HG02571 (cell line): ENCODE measurements around the gene SERPINE2.

Experiments
- ATAC-seq: cut with Tn5 transposase; IDR thresholded peaks from one replicate; pipeline ENCODE4 v1.9.1; 2021; ENCODE audit warnings: mild to moderate bottlenecking, moderate library complexity; ENCODE audit not compliant: unreplicated experiment

Gene SERPINE2

DNA sequence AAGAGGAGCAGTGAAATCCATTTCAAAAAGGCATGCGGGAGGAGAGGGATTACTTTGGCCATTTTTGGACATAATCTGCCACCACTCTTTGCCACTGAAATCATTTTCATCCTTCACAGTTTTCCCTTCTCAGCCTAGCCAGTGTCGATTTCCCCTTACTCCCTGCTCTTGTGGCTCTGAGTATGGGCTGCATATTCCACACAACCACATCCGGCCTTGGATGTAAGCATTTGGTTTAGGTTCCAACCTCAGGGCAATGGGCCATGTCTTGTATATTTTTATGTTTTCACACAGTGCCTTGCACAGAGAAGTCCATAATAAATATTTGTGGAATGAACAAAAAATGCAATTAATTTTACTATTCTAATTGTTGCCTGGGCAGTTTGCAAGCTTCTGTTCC is 7.7 kb upstream of the SERPINE2 start:
- no peak for ATAC-seq

DNA sequence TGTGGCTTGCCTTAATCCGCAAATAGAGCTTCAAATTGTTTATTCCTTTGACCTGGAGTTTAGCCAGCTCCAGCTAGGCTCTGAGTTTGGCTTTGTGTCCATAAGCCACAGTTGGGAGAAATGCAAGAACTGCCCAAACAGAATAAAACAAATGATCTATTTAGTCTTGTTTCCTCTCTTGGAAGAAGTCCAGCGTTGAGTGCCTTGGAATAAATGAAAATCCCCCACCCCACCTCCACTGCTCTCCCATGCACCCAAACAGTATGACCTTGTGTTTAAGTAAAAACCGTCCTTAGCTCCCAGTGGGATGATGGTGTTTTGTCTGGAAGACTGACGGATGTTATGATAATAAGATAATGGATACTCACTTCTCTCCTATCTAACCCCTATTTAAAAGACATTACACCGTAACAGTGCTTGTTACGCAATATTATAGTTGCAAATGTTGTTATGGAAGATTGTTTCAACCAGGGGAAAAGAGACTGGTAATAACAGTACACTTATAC is 3.2 kb upstream of the SERPINE2 start:
- no peak for ATAC-seq

DNA sequence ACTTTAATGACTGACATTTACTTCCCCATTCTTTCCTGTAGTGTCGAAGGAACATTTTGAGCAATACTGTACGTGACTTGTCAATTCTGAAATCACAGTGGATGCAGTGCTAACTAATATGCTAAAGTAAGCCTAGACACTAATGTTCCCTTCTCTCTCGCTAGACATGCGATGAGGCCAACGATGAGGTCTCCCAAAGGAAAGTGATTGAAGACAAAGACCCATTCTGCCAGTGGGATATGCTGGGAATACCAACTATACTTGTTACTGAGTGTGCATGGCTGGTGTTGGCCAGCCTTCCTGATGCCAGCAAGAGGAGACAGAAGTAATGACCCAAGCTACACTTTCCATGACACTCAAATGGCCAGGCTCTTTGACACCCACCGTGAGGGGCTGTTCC is 2.5 kb upstream of the SERPINE2 start:
- no peak for ATAC-seq

GRCh38 chr2:224040753-224041152 is 1.7 kb upstream of the SERPINE2 start:
- no peak for ATAC-seq

DNA sequence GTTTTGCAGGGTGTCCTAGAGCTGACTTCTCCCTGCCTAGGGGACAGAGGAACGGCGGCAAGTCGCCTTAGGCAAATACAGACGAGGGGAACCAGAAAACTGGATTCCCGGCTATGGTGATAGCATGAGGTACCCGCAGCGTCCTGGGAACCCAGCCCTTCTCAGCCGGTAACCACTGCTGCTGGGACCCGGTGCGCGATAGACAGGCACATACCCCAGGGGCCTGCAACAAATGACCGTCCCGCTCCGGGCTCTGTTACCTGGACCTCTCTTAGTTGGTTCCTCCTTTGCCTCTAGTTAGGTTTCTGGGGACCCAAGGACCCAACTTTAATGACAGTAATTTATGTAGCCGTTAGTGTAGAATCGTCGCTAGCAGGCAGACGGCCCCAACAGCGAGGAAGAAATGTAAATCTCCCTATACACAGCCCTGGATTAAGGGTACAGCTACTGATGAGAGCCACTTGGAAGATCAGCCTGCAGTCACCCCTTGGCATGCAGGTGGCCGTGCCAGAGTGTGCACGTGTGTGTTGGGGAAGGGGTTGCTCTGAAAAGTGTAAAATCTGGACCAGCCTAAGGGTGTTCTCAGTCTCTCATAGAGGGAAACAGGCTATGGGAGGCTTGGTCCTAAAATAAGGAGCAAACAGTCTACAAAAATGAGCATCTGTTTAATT is 819 bp upstream of the SERPINE2 start:
- no peak for ATAC-seq

DNA sequence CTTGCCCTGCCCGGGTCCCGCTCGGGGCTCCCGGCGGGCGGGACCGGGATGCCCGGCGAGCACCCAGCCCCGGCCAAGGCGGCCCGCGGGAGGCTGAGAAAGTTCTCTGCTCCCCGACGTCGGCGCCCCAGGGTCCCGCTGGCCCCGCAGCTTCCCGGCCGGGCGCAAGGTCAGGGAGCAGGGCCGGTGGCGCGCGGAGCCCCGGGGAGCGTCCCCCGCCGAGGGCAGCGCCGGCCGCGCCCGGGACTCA is 331 bp downstream of the SERPINE2 start:
- no peak for ATAC-seq

GRCh38 chr2:224038049-224038829 is 847 bp downstream of the SERPINE2 start:
- no peak for ATAC-seq

DNA sequence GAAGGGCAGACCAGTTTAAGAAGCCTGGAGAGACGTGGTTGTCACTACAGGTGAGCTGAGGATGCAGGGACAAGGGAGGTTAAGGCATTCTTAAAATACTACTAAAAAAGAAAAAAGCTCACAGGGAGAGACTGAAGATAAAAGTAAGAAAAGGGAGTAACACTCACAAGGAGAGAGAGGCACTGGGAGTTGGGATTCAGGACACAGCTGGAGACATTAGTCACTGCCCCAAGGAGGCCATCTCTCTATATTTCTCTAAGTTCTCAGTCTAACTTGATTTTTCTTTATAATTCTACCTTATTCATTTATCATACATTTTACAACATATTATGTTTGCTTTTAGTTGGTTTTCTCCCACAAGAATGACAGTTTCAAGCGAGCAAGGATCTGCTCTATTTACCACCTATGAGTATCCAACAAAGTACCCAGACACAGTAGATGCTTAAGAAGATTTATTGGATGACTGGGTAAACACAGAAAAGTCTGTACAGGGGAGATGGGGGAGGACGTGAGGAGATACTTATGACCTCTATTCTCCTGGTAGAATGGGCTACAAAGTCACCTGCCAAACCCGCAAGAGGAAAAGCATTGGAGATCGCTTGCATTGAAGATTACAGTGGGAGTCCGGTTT is 2.2 kb downstream of the SERPINE2 start:
- ATAC-seq: no peak

- ATAC-seq: no peak
Measured at GRCh38 chr2:224034017-224034416, 5.1 kb downstream of the SERPINE2 start.

DNA sequence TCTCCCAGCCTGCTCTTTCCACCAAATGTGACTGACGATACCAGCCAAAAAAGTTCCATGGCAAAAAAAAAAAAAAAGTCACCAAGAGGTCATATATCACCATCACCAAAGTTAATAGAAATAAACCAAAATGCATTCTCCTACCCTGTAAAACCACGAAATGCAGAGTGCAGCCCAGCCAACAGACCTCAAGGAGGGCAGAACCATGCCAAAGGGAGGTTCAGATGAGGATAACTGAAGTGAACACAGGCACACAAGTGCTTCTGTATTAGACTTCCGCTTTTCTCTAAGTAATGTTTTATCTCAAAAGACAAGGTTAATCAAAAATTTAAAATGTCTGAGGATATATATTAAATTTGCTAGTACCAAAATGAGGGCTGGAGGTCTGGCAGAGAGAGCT is 5.5 kb downstream of the SERPINE2 start:
- no peak for ATAC-seq

DNA sequence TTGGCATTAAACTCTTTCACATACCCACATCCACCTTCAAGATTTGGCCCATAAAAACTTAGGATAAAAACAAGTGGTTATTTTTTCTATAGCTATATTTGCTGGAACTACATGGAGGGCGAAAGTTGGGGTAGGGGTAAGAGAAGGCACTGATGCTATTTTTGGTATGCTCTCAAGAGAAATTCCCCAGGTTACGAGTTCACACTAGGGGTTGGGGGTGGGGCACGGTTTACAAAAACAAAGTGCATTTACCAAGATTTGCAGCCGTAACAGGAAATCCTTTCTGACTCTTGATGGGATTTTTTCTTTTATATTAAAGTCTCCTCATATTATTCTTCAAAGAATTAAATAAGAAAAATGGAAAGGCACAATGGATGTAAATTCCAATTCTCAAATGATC is 6.8 kb downstream of the SERPINE2 start:
- ATAC-seq: no peak

DNA sequence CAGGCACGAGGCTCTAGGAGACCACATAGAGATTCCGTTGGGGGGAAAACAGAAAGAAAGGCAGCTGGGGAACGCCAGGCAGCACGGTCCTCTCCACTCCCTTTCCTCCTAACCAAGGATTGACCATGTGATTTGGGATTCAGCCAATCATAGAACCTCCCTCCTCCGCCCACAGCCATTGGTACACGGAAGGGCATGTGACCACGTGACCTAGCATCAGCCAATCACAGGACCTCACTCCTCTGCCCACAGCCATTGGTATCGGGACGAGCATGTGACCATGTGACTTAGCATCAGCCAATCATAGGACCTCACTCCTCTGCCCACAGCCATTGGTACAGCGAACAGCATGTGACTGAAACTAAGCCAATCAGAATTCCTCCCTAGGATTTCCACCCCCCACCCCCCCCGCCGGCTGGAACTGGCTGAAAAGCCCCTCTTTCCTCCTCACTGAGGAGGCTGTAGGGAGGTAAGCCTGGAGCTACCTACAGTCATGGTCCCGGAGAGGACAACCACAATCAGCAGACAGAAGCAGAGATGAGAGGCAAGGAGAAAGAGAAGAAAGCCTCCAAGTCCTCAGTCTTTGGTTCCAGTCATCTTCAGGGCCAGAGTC is 7.6 kb downstream of the SERPINE2 start:
- ATAC-seq: no peak

GRCh38 chr2:224030786-224031185 is 8.3 kb downstream of the SERPINE2 start:
- no peak for ATAC-seq

DNA sequence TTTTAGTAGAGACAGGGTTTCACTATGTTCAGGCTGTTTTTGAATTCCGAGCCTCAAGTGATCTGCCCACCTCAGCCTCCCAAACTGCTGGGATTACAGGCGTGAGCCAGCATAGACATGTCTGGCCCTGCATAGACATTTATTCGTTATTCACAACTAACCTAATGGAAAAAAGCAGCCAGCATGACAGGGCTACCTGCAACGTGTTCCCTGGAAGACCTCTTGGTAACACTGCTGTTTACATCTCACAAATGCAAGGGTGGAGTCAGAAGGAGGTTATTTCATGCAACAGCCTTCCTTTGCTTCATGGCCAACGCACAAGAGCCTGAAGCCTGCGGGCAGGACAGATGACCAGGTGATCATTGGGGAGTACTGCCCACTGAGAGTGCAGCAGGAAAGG is 9.2 kb downstream of the SERPINE2 start:
- ATAC-seq: no peak

DNA sequence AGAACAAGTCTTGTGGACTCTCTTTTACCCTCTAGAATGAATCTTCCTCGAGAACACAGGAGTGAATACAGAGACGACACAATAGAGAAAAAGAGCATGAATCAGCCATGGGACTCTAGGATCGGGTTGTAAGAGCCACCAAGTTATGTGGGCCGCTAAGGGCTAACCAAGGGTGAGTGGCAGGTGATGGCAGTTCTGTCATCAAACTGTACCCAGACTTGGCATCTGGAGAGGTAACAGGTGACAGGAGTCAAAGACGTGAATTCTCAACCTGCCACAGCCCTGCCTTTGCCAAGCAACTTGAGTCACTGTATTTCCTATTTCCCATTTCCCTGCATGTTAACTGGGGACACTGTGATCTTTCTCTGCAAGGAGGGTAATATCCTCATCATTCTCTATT is 11.2 kb downstream of the SERPINE2 start:
- ATAC-seq: no peak

DNA sequence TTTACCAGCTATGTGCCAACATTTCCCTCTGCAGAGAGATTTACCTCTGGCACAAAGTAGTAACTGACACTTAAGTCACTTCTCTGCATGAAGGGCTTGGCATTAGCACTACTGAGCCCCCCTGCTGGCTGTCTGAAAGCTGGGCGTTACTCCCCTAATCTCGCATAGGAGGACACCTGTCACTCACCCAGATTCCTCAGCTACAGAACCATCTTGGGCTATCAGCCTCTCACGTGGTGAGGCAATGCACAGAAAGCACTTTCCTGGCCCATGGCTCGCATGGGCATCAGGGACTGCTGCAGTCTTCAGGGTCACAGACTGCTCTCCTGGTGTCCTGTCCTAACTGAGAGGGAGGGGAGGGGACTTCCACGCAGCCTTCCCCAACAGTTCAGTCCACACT is 12.0 kb downstream of the SERPINE2 start:
- ATAC-seq: no peak

- no peak for ATAC-seq
Measured at GRCh38 chr2:224025874-224026273, 13.2 kb downstream of the SERPINE2 start.

DNA sequence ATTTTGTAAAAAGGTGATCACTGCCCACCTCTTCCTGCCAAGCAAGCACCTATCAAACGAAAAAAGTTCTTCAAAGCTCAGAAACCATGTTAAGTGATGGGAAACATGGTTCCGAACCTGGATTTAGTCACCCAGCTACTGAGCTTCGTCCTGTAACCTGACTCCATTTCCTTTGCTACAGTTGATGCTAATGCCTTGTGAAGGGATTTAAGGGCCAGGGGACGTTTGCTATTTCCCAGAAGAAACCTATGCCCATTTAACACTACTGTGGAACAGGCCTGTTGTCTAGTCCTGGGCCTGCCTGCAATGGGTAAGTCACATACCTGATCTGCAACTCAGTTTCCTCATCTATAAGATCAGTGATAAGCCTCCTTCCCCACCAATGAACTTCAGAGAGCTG is 14.8 kb downstream of the SERPINE2 start:
- ATAC-seq: no peak

GRCh38 chr2:224023188-224023587 is 15.9 kb downstream of the SERPINE2 start:
- ATAC-seq: no peak

- ATAC-seq: no peak
Measured at GRCh38 chr2:224022486-224022885, 16.6 kb downstream of the SERPINE2 start.

DNA sequence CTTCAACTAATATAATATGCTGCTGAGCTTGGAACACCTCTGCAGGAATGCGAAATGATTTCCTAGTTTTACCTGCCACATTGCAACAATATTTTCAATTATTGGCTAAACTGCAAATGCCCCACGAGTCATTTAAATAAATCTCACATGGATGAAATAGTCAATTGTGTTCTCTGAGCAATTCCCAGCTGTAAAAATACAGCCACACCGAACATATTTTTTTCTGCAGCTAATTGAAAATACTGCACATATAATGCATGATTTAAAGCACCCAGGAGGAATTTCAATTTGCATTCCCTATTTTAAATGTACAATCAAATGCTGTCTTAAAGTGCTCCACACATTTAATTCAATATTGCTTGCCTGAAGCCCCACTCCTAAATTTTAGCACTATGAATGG is 18.6 kb downstream of the SERPINE2 start:
- no peak for ATAC-seq

- no peak for ATAC-seq
Measured at GRCh38 chr2:224017957-224018356, 21.1 kb downstream of the SERPINE2 start.
